ENCODE data around the gene MAPK11. TPM values are rescaled to one million over a fixed set of nuclear protein-coding genes. Genes with fewer than 3 reads are reported as not detected.
A peak's percentile ranks its signal among the peaks of the same experiment; 100 is the strongest.
"Not testable (repeated sequence)": the region's sequence is repeated elsewhere in the genome, so short reads cannot be mapped to it uniquely, and the experiment has no call there.

The MAPK11 gene
- total and polyA plus RNA-seq, 2 donors (not counting 1 experiment from before 2014, with no cell fraction given) = 2.6 to 7.6 TPM

DNA sequence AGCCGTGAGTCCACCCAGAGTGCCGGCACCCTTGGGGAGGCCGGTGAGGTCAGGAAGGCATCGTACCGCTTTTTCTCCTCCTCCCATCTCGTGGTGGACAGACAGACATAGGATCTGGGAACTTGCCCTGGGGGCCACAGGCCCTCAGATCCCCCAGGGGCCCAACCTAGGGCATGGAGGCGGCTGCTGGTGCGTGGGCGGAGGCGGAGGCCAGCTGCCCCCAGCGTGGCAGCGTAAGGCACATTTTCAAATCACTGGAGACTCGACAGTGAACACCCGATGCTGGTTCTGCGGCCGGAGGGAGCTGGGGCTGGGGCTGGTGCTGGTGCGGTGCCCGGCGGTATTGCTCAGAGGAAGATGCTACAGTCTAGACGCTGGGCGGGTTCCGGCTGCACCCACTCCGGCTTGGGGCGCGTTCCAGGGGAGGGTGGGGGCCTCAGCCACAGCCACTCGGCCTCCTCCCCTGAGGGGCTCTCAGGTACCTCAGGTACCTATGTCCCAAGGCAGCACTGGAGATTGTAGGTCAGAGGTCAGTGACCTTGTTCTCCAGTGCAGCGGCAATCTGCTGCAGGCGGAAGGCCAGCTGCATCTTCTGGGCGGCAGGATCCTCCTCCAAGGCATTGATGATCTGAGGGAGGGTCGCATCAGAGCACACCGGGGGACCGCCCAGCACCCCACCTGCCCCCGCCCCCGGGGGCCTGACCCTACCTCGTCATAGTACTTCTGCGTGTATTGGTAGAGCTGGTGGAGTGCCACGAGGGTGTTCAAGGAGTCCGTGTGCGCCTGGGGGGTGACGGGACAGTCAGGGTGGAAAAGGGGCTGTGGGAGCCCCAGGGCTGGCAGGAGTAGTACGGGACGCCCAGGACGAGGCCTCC, 5.2 kb upstream of the MAPK11 start:
- Histone ChIP-seq H3K9me3 (ENCODE audit: control insufficient read depth, insufficient read depth, low read depth, low read length) (no peaks in the 10 kb centered on the region), H3K27me3 (ENCODE audit: control insufficient read depth, insufficient read depth, low read length) (no peaks in the 10 kb centered on the region), H3K4me3 (replicated peaks in 1 of 4; ENCODE audit: control extremely low read depth in 1 of 4, insufficient read depth in 1 of 4, low read depth in 3 of 4, low read length in 4 of 4) (no peak overlapping the region), H3K27ac (ENCODE audit: insufficient read depth, low read length) (no peak overlapping the region), H3K36me3 (ENCODE audit: control insufficient read depth, insufficient read depth, low read length) (peaks cover 49% of the 10 kb centered on the region), H3K4me1 (ENCODE audit: control insufficient read depth, extremely low read depth, insufficient read depth, low read length) (peaks cover 10% of the 10 kb centered on the region), H4K20me1 (ENCODE audit: control insufficient read depth, extremely low read depth, insufficient read depth, low read length) (no peaks in the 10 kb centered on the region), H2AFZ (ENCODE audit: low read length) (no peak overlapping the region), H3K79me2 (ENCODE audit: control insufficient read depth, insufficient read depth, low read length) (peaks cover 1% of the 10 kb centered on the region), H3K4me2 (ENCODE audit: extremely low read depth, insufficient read depth, low read length) (no peak overlapping the region), H3K9ac (ENCODE audit: insufficient read depth, low read length) (no peak overlapping the region)
- TF ChIP-seq, protein P1, sequence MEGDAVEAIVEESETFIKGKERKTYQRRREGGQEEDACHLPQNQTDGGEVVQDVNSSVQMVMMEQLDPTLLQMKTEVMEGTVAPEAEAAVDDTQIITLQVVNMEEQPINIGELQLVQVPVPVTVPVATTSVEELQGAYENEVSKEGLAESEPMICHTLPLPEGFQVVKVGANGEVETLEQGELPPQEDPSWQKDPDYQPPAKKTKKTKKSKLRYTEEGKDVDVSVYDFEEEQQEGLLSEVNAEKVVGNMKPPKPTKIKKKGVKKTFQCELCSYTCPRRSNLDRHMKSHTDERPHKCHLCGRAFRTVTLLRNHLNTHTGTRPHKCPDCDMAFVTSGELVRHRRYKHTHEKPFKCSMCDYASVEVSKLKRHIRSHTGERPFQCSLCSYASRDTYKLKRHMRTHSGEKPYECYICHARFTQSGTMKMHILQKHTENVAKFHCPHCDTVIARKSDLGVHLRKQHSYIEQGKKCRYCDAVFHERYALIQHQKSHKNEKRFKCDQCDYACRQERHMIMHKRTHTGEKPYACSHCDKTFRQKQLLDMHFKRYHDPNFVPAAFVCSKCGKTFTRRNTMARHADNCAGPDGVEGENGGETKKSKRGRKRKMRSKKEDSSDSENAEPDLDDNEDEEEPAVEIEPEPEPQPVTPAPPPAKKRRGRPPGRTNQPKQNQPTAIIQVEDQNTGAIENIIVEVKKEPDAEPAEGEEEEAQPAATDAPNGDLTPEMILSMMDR (conservative IDR thresholded peaks at IDR 0.05 in 1 of 2, IDR thresholded peaks at IDR 0.05 in 1 of 2; ENCODE audit: low read depth in 1 of 2, low read length in 2 of 2) = no peak
- TF ChIP-seq EZH2 (IDR thresholded peaks at IDR 0.05; ENCODE audit: low read length, missing control alignments) = no peak
- no peak for DNase-seq (ENCODE audit: low read depth in 2 of 2)

DNA sequence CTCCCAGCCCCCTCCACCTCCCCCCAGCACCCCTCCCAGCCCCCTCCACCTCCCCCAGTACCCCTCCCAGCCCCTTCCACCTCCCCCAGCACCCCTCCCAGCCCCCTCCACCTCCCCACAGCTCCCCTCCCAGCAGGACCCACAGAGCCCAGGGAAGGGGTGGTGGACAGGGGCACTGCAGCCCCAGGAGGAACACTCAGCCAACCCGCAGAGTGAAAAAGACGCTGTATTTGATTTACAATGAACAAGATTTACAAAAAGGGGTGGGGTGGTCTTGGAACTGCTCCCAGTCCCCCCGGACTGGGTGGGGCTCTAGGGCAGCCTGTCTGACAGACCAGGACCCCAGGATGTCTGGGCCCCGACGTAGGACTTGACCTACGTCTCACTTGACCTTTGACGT, 4.6 kb upstream of the MAPK11 start:
- Histone ChIP-seq H3K9ac (ENCODE audit: insufficient read depth, low read length) (no peak overlapping the region), H3K27ac (ENCODE audit: insufficient read depth, low read length) (no peak overlapping the region), H3K4me2 (ENCODE audit: extremely low read depth, insufficient read depth, low read length) (no peak overlapping the region), H3K79me2 (ENCODE audit: control insufficient read depth, insufficient read depth, low read length) (peaks cover 1% of the 10 kb centered on the region), H3K9me3 (ENCODE audit: control insufficient read depth, insufficient read depth, low read depth, low read length) (no peaks in the 10 kb centered on the region), H3K4me1 (ENCODE audit: control insufficient read depth, extremely low read depth, insufficient read depth, low read length) (peaks cover 10% of the 10 kb centered on the region), H3K27me3 (ENCODE audit: control insufficient read depth, insufficient read depth, low read length) (no peaks in the 10 kb centered on the region), H4K20me1 (ENCODE audit: control insufficient read depth, extremely low read depth, insufficient read depth, low read length) (no peaks in the 10 kb centered on the region), H2AFZ (ENCODE audit: low read length) (no peak overlapping the region), H3K36me3 (ENCODE audit: control insufficient read depth, insufficient read depth, low read length) (peaks cover 42% of the 10 kb centered on the region), H3K4me3 (replicated peaks in 1 of 4; ENCODE audit: control extremely low read depth in 1 of 4, insufficient read depth in 1 of 4, low read depth in 3 of 4, low read length in 4 of 4) (no peak overlapping the region)
- TF ChIP-seq, protein P1 (conservative IDR thresholded peaks at IDR 0.05 in 1 of 2, IDR thresholded peaks at IDR 0.05 in 1 of 2; ENCODE audit: low read depth in 1 of 2, low read length in 2 of 2) = no peak
- no peak for TF ChIP-seq EZH2 (IDR thresholded peaks at IDR 0.05; ENCODE audit: low read length, missing control alignments)
- no peak for DNase-seq (ENCODE audit: low read depth in 2 of 2)

- Histone ChIP-seq H4K20me1 (ENCODE audit: control insufficient read depth, extremely low read depth, insufficient read depth, low read length) (no peaks in the 10 kb centered on the region), H3K9ac (ENCODE audit: insufficient read depth, low read length) (no peak overlapping the region), H3K4me3 (replicated peaks in 1 of 4; ENCODE audit: control extremely low read depth in 1 of 4, insufficient read depth in 1 of 4, low read depth in 3 of 4, low read length in 4 of 4) (no peak overlapping the region), H3K36me3 (ENCODE audit: control insufficient read depth, insufficient read depth, low read length) (peaks cover 38% of the 10 kb centered on the region), H3K27ac (ENCODE audit: insufficient read depth, low read length) (no peak overlapping the region), H3K9me3 (ENCODE audit: control insufficient read depth, insufficient read depth, low read depth, low read length) (no peaks in the 10 kb centered on the region), H3K4me2 (ENCODE audit: extremely low read depth, insufficient read depth, low read length) (no peak overlapping the region), H3K4me1 (ENCODE audit: control insufficient read depth, extremely low read depth, insufficient read depth, low read length) (peaks cover 10% of the 10 kb centered on the region), H3K79me2 (ENCODE audit: control insufficient read depth, insufficient read depth, low read length) (peaks cover 1% of the 10 kb centered on the region), H2AFZ (ENCODE audit: low read length) (no peak overlapping the region), H3K27me3 (ENCODE audit: control insufficient read depth, insufficient read depth, low read length) (no peaks in the 10 kb centered on the region)
- peak; percentile 59 to 74 for DNase-seq (ENCODE audit: low read depth in 2 of 2)
- TF ChIP-seq, protein P1 (conservative IDR thresholded peaks at IDR 0.05 in 1 of 2, IDR thresholded peaks at IDR 0.05 in 1 of 2; ENCODE audit: low read depth in 1 of 2, low read length in 2 of 2) = peak in 1 of 2 donors; percentile 42
- no peak for TF ChIP-seq EZH2 (IDR thresholded peaks at IDR 0.05; ENCODE audit: low read length, missing control alignments)
These were observed 4.1 kb upstream of the MAPK11 start for GRCh38 chr22:50274311-50274710.

DNA sequence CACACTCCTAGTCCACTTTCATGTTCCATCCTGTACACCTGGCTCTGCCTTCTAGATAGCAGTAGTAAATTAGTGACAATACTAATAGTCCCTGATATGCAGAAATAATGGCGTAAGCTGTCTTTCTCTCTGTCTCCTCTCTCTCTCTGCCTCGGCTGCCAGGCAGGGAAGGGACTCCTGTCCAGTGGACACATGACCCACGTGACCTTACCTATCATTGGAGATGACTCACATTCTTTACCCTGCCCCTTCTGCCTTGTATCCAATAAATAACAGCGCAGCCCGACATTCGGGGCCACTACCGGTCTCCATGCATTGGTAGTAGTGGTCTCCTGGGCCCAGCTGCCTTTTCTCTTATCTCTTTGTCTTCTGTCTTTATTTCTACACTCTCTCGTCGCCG, 3.6 kb upstream of the MAPK11 start:
- H3K9ac ChIP-seq (ENCODE audit: insufficient read depth, low read length); H3K9me3 ChIP-seq (ENCODE audit: control insufficient read depth, insufficient read depth, low read depth, low read length); DNase-seq (ENCODE audit: low read depth in 2 of 2); H3K27ac ChIP-seq (ENCODE audit: insufficient read depth, low read length); H3K4me2 ChIP-seq (ENCODE audit: extremely low read depth, insufficient read depth, low read length); H4K20me1 ChIP-seq (ENCODE audit: control insufficient read depth, extremely low read depth, insufficient read depth, low read length); H3K4me1 ChIP-seq (ENCODE audit: control insufficient read depth, extremely low read depth, insufficient read depth, low read length); H3K79me2 ChIP-seq (ENCODE audit: control insufficient read depth, insufficient read depth, low read length); H3K4me3 ChIP-seq (replicated peaks in 1 of 4; ENCODE audit: control extremely low read depth in 1 of 4, insufficient read depth in 1 of 4, low read depth in 3 of 4, low read length in 4 of 4); H3K27me3 ChIP-seq (ENCODE audit: control insufficient read depth, insufficient read depth, low read length); H2AFZ ChIP-seq (ENCODE audit: low read length): not testable (repeated sequence)
- peaks cover 36% of the 10 kb centered on the region for H3K36me3 ChIP-seq (ENCODE audit: control insufficient read depth, insufficient read depth, low read length)

Data from fibroblast of lung (primary cell).